PC-3 (cell line): ENCODE data around the gene PLAAT4.

Experiments
- EZH2 ChIP-seq: fragments of 300-600 bp; sonication (generic); IDR thresholded peaks from one replicate; pipeline ENCODE4 v1.6.1; 2017; ENCODE audit warnings: antibody characterized with exemption, mild to moderate bottlenecking, low read length; ENCODE audit not compliant: unreplicated experiment
- EZH2phosphoT487 ChIP-seq: fragments of 300-600 bp; sonication (generic); IDR thresholded peaks from 2 replicates; pipeline ENCODE4 v1.6.1; 2018; ENCODE audit warnings: mild to moderate bottlenecking, antibody characterized with exemption, low read length, borderline replicate concordance
- TF ChIP-seq, protein P1 (sequence below): fragments of 300-600 bp; sonication (generic); conservative IDR thresholded peaks from 2 replicates; pipeline ENCODE4 v1.5.1; 2017; ENCODE audit warnings: antibody characterized with exemption, low read depth, mild to moderate bottlenecking, low read length

DNA sequence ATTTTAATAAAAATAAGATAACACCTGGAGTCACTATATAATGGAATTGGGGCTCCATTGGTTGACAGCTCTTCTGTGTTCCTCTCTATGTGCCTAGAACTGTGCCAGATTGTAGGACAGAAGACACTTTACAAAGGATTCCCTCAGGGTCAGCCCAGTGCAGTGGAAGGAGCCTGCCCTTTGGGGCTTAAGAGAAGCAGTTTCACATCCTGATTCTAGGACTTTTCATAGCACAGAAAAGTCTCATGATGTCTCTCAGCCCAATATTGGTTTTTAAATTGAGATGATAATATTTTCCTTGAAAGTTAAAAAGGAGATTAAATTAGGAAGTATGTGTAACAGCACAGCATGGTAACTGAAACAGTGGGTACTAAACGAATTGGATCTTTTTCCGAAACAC lies 7.1 kb downstream of the PLAAT4 start:
- TF ChIP-seq EZH2phosphoT487 = no peak
- TF ChIP-seq, protein P1, sequence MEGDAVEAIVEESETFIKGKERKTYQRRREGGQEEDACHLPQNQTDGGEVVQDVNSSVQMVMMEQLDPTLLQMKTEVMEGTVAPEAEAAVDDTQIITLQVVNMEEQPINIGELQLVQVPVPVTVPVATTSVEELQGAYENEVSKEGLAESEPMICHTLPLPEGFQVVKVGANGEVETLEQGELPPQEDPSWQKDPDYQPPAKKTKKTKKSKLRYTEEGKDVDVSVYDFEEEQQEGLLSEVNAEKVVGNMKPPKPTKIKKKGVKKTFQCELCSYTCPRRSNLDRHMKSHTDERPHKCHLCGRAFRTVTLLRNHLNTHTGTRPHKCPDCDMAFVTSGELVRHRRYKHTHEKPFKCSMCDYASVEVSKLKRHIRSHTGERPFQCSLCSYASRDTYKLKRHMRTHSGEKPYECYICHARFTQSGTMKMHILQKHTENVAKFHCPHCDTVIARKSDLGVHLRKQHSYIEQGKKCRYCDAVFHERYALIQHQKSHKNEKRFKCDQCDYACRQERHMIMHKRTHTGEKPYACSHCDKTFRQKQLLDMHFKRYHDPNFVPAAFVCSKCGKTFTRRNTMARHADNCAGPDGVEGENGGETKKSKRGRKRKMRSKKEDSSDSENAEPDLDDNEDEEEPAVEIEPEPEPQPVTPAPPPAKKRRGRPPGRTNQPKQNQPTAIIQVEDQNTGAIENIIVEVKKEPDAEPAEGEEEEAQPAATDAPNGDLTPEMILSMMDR = no peak
- no peak for TF ChIP-seq EZH2
